ENCODE results near the gene IFNGR1.

Gene IFNGR1

DNA sequence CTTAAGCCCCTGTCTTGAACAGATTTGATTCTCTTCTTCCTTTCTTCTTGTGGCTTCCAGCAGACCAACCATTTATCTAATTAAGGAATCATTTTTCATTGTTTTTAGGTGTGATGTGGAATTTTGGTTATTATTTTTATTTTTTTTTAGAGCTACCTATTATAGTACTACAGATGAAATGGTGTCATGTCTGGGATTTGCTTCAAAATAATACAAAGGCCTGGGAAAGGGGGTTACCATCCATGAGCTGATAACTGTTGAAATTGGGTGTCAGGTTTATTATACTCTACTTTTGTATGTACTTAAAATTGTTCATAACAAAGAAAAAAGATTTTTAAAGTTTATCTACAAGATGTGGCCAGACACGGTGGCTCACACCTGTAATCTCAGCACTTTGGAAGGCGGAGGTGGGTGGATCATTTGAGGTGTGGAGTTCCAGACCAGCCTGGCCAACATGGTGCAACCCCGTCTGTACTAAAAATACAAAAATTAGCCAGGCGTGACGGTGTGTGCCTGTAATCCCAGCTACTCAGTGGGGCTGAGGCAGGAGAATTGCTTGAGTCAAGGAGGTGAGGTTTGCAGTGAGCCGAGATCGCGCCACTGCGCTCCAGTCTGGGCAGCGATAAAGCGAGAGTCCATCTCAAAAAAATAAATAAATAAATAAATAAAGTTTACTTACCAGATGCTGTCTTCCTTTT, 46.3 kb downstream of the IFNGR1 start:
- DNase-seq, result no peak

DNA sequence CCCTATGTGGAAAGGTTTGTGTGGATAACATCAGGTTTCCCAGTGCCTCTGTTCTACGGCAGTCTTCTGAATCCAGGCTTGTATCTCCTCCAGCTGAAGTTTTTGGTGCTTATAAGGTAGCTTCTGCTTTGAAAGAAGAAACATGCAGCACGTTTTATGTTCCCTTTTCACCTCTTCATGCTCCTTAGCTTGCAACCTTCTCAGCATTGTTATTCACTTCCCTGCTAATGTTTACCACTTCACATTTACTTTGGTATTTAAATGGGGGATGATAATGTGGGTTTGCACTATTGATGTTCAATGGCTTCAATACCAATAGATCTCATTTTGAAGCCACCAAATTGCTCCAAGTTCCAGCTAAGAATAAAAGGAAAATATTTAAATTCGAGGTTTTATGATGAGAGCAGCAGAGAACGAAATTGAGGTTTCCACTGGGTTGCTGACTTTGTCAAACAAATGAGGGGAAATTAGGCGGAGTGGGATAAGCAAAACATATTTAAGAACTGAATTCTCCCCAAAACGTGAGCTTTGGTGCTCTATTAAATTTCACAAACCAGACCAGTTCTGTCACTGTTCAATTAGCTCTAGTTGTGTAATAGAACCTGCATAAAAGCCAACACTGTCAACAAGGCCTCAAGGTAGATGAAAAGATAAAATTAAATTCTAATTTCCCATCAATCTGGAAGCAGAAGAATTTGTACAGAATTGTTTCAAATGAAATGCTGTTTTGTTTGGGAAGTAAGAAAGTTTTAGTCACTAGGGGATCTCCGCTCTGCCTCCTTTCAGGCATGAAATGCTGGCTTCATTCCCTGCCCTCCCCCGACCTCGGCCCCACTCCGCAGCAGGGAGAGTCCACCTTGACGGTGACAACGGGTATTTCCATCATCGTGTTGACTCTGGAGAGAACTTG, 47.1 kb downstream of the IFNGR1 start:
- DNase-seq, result no peak

DNA sequence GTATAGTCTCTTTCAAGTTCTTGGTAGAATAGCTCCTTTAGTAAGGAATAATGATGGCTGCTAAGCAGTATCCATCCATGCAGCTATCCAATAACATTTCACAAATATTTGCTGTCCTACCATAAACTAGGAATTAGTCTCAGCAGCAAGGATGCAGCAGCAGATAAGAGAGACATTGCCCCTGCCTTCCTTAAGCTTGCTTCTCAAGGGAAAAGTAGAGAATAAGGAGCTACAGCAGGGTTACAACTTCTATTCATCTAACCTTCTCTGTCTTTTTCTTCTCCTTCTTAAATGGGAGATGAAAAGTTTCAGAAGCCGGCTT, 48.2 kb downstream of the IFNGR1 start:
- DNase-seq, result no peak

DNA sequence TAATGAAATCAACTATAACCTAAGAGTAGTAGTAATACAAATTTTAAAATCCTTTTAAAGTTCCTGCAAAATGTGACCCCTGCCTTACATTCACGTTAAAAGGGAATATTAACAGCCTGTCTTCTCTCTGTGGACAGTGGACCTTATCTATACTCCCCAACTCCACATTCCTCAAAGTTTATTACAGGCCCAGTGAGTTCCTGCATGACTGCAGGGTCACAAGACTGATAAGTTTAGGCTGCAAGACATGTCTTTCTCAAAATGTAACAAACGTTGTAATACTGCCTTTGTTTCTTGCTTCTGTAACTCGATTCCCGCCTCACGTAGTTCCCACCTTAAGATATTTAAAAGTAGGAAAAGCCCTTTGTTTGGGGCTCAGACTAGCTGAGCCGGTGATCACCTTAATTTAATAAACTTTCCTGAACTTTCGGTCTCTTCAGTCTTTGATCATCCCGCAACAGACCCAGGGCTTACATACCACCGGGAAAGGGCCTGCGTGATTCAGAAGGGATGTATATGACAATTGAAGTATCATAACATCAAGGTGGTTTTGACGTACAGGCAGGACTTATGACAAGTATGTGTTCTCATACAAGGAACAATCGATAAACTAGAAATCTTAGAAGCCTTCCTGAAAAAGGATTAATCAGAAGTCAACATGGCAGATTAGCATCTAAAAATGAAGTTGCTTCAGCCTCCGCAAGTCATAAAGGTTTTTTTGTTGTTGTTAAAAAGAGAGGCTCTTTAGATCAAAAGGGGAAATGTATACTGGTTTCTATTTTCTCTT, 48.7 kb downstream of the IFNGR1 start:
- no peak for DNase-seq

DNA sequence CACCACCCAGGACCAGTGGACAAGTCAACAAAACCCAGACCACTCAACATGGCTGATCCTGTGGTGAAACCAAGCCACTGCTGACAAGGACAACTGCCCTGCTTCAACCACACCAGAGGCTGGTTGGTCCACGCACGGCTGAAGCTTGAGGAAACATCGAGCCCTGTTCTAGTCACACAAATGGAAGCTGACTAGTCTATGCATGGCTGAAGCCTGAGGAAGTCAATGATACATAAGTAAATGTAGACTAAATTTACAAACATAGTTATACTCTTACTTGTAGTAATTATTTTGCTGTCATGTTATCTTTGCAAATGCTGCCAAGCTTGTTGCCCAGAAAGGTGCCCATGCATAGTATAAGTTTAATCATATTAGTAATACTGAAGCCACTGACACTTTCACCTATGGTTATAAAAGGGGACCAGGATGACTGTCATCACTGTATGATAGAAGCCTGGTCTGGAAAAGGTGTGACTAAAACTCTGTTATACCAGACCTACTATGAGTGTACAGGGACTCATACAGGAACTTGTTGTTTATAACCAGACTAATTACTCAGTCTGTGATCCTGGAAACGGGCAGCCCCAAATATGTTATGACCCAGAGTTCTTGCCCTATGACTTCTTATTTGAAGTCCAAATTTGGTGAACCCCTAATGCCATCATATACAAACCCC, 51.3 kb downstream of the IFNGR1 start:
- DNase-seq, result no peak

DNA sequence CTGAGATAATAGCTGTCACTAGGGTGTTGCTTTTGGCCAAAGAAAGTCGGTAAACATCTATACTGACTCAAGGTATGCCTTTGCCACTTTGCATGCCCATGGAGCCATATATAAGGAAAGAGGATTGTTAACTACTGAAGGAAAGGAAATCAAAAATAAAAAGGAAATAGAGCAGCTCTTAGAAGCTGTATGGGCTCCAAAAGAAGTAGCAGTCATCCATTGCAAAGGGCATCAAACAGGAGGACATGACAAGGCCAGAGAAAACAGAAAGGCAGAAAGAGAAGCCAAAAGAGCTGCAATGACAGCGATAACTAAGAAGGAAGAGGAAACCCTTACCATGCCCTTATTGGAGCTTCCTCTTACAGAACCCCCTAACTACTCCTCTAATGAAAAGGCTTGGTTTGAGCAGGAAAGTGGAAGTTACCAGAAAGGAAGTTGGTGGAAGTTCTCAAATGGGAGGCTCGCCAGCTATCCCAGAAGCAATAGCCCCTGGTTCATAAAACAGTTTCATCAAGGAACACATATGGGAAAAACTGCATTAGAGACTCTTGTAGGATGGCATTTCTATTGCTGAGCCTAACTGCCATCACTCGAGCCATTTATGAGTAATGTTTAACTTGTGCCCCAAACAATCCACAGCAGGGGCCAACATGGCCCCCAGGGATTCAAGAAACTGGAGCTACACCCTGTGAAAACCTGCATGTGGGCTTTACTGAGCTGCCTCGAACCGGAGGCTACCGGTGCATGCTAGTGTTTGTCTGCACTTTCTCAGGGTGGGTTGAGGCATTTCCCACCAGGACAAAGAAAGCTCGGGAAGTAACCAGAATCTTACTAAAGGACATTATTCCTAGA, 52.7 kb downstream of the IFNGR1 start:
- no peak for DNase-seq

DNA sequence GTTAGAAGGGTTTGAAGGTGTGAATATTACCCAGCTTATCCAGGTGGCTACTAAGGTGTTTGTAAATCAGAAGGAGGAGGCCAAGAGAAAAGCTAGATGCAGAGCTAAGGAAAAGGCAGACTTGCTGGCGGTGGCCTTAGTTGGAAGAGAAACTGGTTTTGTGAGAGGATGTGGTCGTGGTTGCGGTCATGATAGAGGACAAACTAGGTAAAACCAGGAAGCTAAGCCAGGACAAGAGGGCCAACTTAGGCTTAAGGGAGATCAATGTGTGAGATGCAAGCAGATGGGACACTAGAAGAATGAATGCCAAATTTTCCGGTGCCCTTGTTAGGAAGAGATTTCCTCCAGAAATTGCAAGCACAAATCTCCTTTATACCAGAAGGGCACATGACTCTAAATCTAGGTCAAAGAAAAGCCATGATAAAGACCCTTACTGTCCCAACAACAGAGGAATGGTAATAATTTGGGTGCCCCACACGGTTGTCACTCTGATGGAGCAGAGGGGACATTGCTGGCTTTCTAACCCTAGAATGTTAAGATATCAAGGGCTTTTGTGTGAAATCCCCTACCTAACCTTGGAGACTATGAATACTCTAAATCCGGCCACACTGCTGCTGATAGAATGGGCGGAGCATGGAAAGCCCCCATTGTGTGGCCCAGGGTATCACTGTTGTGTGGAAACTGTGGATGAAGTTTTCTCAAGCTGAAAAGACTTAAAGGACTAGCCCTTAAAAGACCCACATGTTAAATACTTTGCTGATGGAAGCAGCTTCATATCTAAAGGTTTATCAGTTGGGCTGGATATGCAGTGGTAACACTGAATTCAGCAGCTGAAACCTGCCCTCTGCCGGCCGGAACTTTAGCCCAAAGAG, 53.6 kb downstream of the IFNGR1 start:
- no peak for DNase-seq

DNA sequence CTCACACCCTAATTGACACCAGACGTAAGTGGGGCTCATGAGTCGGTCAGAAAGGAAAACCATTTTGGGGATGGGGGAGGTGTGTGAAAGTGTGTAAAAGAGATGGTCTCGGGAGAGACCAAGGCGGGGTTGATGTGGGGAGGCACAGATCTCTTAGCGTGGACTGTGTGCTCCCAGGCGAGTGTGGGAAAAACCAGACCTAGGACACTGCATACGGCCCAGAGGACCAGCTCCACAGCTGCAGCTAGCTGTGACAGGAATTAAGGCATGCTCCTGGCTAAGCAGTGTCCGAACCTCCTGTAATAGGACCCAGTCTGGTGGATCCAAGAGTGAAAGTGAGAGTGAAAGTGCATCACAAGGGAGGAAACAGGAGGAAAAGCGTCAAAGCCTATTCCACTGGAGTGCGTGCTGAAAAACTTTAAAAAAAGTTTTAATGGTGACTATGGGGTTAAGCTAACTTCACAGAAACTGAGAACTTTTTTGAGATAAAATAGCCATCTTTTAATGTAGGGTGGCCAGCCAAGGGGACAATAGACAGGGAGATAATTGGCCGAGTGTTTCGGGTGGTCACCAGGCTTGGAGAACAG, 55.4 kb downstream of the IFNGR1 start:
- no peak for DNase-seq

DNA sequence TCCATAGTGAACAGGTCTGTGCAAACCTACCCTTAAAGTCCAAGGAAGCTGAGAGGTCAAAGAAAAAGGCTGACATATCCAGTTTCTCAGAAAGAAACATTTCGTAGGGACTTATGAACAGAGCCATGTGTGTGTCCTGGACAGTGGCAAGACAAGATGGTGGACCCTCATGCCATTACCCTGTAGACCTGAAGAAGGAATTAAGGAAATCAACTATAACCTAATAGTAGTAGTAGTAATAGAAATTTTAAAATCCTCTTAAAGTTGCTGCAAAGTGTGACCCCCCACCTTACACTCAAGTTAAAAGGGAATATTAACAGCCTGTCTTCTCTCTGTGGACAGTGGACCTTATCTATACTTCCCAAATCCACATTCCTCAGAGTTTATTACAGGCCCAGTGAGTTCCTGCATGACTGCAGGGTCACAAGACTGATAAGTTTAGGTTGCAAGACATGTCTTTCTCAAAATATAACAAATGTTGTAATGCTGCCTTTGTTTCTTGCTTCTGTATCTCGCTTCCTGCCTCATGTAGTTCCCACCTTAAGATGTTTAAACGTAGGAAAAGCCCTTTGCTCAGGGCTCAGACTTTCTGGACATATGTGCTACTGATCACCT, 56.4 kb downstream of the IFNGR1 start:
- no peak for DNase-seq

DNA sequence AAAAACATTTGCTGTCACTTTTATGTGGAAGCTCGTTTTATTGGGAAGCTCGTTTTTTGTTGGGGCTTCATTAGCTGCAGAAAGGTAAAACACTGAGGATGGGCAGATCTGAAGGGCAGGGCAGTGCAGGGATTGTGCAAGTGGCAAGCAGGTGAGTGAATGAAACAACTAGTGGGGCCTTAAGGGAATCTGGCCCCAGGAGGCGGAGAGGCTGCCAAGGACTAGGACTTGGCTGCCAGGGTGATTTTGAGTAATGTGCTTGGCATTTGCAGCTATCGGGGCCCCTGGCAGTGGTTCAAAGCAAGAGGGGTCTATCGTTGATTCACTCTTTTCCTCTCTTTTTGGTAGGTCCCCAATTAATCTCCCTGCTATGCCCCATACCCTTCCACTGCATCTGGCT, 57.2 kb downstream of the IFNGR1 start:
- no peak for DNase-seq

DNA sequence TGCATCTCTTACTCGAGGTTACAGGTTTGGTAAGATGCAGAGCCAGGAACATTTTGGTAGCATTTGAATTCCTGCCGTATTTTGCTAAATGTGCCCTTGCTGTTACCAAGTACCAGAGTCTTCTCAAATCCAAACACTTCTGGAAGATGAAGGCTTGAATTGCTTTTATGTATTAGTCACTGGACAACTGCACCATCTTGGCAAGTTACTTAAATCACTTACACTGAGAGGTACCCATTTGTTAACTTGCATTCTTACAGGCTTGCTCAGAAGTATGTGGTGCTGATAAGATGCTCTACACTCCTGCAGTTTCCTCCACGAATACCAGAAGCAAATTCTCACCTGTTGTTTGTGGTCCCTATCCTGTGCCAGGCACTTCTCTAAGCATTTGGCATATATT, 58.4 kb downstream of the IFNGR1 start:
- DNase-seq, result no peak

DNA sequence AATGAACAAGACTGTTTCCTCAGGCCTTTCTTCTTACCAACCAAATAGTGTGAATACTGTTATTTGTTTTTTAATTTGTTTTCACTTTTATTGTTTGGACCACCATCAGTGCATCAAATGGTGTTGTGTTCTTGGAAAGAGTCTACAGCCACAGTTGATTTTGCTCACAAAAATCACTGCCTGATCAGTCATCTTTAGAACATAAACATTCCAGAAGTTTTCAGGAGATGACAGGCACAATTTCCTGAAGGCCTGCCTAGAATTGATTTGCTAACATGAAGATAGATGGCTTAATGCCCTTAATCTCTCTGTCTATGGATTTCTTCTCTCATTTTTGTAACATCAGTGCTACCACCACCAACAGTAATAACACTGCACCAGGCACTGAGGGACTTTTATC, 59.3 kb downstream of the IFNGR1 start:
- no peak for DNase-seq

DNA sequence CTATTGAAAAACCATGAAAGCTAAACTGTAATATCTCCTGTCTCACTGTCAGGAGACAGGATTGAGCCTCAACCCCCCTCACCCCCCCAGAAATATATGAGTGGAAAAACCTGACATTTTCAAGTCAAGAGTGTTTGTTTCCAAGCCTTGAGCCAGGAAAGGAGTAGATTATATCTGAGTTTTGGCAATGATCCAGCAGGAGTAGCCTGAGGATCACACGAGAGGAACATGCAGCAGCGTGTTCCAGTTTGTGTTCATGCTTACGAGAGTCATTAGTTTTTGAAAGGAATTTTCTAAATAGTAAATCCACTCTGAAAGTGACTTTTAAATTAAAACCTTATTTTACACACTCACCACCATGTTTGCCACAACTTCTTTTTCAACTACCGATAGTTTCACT, 61.6 kb downstream of the IFNGR1 start:
- DNase-seq, result no peak

DNA sequence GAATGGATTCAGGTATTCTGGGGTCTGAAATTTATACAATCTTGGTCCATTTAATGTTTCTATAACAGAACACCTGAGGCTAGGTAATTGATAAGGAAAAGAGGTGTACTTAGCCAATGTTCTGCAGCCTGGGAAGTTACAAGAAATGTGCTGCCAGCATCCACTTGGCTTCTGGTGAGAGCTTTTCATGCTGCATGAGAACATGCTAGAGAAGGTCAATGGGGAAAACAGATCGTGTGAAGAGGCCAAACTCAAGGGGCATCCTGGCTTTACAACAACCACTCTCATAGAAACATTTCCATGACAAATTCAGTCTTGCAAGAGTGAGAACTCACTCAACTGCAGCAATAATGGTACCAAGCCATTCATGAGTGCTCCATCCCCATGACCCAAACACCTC, 62.5 kb downstream of the IFNGR1 start:
- DNase-seq, result no peak

DNA sequence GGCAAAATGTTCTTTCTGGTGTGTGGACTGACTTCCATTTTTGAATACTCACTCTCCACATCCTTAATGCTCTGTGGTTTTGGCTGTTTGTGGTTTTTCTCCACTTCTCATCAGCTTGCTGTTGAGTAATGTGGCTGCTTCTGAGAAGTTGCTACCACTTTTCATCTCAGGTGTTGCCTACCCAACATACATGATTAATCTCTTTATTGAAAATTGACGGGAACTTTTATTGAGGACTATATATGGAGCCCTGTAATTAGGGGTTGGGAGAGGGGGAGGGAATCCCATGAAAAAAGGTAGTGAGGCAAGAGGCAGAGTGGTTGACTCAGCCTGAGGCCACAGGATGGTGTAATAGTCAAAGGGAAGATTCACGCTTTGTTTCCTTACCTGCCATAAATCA, 63.4 kb downstream of the IFNGR1 start:
- no peak for DNase-seq

DNA sequence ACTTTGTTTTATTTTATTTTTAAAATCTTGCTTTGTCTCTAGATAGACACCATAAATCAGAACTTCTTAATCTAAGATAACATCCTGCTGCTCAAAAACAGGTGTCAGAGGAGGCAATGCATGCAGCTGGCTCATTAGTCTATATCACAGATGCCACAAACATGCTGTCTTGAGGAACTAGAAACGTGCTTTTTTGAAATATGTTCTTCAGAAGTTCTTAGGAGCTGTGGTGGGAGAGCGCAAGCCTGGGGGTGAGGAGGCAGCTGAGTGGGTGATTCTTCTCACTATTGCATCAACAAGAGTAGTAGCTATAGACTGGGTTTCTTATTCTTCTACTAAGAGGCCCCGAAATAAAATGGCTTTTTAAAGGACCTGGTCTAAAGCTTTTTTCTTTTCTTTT, 69.1 kb downstream of the IFNGR1 start:
- DNase-seq, result no peak

DNA sequence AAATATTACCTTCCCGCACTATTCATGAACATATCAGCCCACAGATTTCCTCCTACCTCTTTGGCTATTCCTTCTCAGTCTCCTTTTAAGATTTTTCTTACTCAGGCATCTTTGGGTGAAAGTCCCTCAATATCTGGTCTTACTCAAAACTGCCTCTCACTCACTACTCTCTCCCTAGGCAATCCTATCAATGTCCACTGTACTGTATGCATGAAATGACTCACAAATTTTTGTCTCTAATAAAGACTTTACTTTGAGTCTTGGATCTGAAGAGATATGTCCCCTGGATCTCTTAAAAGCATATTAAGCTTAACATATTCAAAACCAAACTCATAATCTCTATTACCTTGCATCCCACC, 70.2 kb downstream of the IFNGR1 start:
- DNase-seq, result no peak

DNA sequence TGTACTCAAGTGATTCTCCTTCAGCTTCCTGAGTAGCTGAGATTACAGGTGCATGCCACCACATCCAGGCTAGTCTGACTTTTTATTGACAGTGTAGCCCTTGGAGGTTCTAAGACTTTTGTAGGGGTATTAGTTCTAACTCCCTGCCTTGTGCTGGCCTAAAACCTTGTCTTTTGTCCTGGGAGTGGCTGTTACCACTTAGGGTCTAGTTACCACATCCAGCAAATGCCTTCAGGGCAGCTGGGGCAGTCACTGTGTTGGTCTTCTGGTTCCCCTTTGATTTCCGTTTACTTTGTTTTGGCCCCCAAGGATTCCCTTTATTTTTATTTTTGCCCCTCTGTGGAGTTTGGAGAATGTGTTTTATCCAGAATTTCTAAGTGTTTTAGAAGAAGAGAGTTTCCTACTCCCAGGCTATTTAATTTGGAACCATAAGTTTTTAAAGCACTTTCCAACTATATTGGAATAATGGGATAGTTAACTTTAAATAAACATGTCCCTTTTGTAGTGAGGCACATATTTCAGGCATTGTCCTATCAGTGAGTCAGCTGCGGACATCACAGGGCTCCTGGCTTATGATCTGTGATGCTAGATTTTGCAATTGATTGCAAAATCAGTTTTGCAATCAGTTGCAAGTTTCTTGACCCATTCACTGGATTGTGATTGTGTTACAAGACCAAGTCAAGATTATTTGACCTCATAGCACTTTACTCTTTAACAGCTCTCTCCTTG, 70.7 kb downstream of the IFNGR1 start:
- DNase-seq, result no peak
